IMR-90 (cell line): ENCODE results near the gene CACUL1. TPM values are rescaled to one million over a fixed set of nuclear protein-coding genes. Genes with fewer than 3 reads are reported as not detected.

Source experiments
- ATAC-seq: fragments of 200-7000 bp; cut with Tn5 transposase; 2 replicates; pipeline ENCODE4 v1.9.1; 2020; ENCODE audit warnings: low read depth, mild to moderate bottlenecking, moderate library complexity
- BruUV-seq: library from RNA; stranded (reverse); fragments of 400-500 nt; replicated peaks from 2 replicates; lab custom pipeline; 2021; lab: Mats Ljungman, UMichigan
- CTCF ChIA-PET: fragments of 300-600 bp; formaldehyde crosslinking; extraction: SDS; loops from one replicate; lab custom pipeline; 2021; ENCODE audit warnings: antibody characterized with exemption; lab: Yijun Ruan, JAX
- POLR2A ChIA-PET: fragments of 300-600 bp; sonication (Branson Sonifier 250); formaldehyde crosslinking; loops from one replicate; lab custom pipeline; 2022; ENCODE audit warnings: antibody characterized with exemption; ENCODE audit not compliant: unreplicated experiment; lab: Charles Lee
- DNase-seq: peaks from one replicate; pipeline ENCODE4 v3.0.0; 2013
- H2AFZ ChIP-seq: replicated peaks from 2 replicates; pipeline ENCODE3; 2013; ENCODE audit warnings: low read length, mild to moderate bottlenecking; ENCODE audit not compliant: poor library complexity
- H2AK5ac ChIP-seq: 2 replicates; pipeline ENCODE4 v1.6.1; 2013; ENCODE audit warnings: low read depth, low read length, inconsistent platforms
- H2AK9ac ChIP-seq: replicated peaks from 2 replicates; pipeline ENCODE3; 2013; ENCODE audit warnings: mild to moderate bottlenecking, low read depth, low read length, moderate library complexity; ENCODE audit not compliant: poor library complexity
- H2BK120ac ChIP-seq: 2 replicates; pipeline ENCODE4 v1.6.1; 2013; ENCODE audit warnings: low read depth, low read length, inconsistent platforms
- H2BK15ac ChIP-seq: 3 replicates; pipeline ENCODE4 v1.6.1; 2013; ENCODE audit warnings: low read depth, low read length, inconsistent platforms
- H2BK20ac ChIP-seq: 2 replicates; pipeline ENCODE4 v1.6.1; 2013; ENCODE audit warnings: low read depth, mild to moderate bottlenecking, inconsistent platforms, low read length, moderate library complexity
- H2BK5ac ChIP-seq: 2 replicates; pipeline ENCODE4 v1.6.1; 2013; ENCODE audit warnings: mild to moderate bottlenecking, low read depth, low read length, inconsistent platforms; ENCODE audit not compliant: poor library complexity, severe bottlenecking
- H3K14ac ChIP-seq: replicated peaks from 2 replicates; pipeline ENCODE4 v1.6.1; 2013; ENCODE audit warnings: low read depth, low read length, inconsistent platforms
- H3K18ac ChIP-seq: 2 replicates; pipeline ENCODE4 v1.6.1; 2013; ENCODE audit warnings: low read depth, low read length, control low read depth
- H3K23ac ChIP-seq: 2 replicates; pipeline ENCODE4 v1.6.1; 2013; ENCODE audit warnings: low read depth, low read length, inconsistent platforms
- H3K27ac ChIP-seq: 2 replicates; pipeline ENCODE4 v1.5.1; 2013; ENCODE audit warnings: mild to moderate bottlenecking, control low read depth, low read length; ENCODE audit not compliant: insufficient read depth
- H3K27me3 ChIP-seq: 2 replicates; pipeline ENCODE4 v1.6.1; 2013; ENCODE audit warnings: low read length; ENCODE audit not compliant: control insufficient read depth, insufficient read depth
- H3K36me3 ChIP-seq: 2 replicates; pipeline ENCODE4 v1.6.1; 2013; ENCODE audit warnings: low read length, mixed read lengths; ENCODE audit not compliant: control insufficient read depth, insufficient read depth
- H3K4ac ChIP-seq: 2 replicates; pipeline ENCODE4 v1.6.1; 2013; ENCODE audit warnings: low read depth, low read length, inconsistent platforms
- H3K4me1 ChIP-seq: 2 replicates; pipeline ENCODE4 v1.6.1; 2013; ENCODE audit warnings: low read length, mixed read lengths; ENCODE audit not compliant: control insufficient read depth, insufficient read depth
- H3K4me2 ChIP-seq: 2 replicates; pipeline ENCODE4 v1.6.1; 2013; ENCODE audit warnings: low read depth, mild to moderate bottlenecking, control low read depth, low read length, moderate library complexity
- H3K4me3 ChIP-seq: 2 replicates; pipeline ENCODE4 v1.5.1; 2013; ENCODE audit warnings: low read depth, mild to moderate bottlenecking, control low read depth, low read length, moderate library complexity; ENCODE audit not compliant: insufficient read depth
- H3K56ac ChIP-seq: 2 replicates; pipeline ENCODE4 v1.6.1; 2013; ENCODE audit warnings: low read length, inconsistent platforms; ENCODE audit not compliant: insufficient read depth; ENCODE audit errors: extremely low read depth
- H3K79me1 ChIP-seq, 2 experiments: 2 replicates each; pipeline ENCODE4 v1.6.1; 2013; ENCODE audit warnings: low read length in 2 of 2, inconsistent platforms in 1 of 2, low read depth in 1 of 2
- H3K9ac ChIP-seq: 2 replicates; pipeline ENCODE4 v1.6.1; 2013; ENCODE audit warnings: low read depth, low read length, control low read depth
- H3K9me1 ChIP-seq: 2 replicates; pipeline ENCODE4 v1.6.1; 2013; ENCODE audit warnings: low read length, inconsistent platforms; ENCODE audit not compliant: insufficient read depth
- H3K9me3 ChIP-seq: 2 replicates; pipeline ENCODE4 v1.6.1; 2013; ENCODE audit warnings: low read length; ENCODE audit not compliant: control insufficient read depth, insufficient read depth
- H4K20me1 ChIP-seq: 2 replicates; pipeline ENCODE4 v1.6.1; 2013; ENCODE audit warnings: low read length, inconsistent platforms; ENCODE audit not compliant: insufficient read depth
- H4K5ac ChIP-seq: 2 replicates; pipeline ENCODE4 v1.6.1; 2013; ENCODE audit warnings: mild to moderate bottlenecking, low read depth, low read length, control low read depth
- H4K8ac ChIP-seq, 2 experiments: 2 replicates each; pipeline ENCODE4 v1.6.1; 2013; ENCODE audit warnings: low read depth in 2 of 2, low read length in 2 of 2, control low read depth in 1 of 2, inconsistent platforms in 1 of 2
- H4K91ac ChIP-seq: 2 replicates; pipeline ENCODE4 v1.6.1; 2013; ENCODE audit warnings: low read depth, low read length, inconsistent platforms; ENCODE audit not compliant: insufficient read depth
- CEBPB ChIP-seq: IDR thresholded peaks from 2 replicates; pipeline ENCODE4 v1.6.1; 2012; ENCODE audit warnings: low read depth, low read length, improper control_type of control experiment
- CHD1 ChIP-seq: IDR thresholded peaks from 2 replicates; pipeline ENCODE4 v1.6.1; 2012; ENCODE audit warnings: low read depth, low read length, improper control_type of control experiment
- CTCF ChIP-seq: conservative IDR thresholded peaks from 2 replicates; pipeline ENCODE4 v1.5.1; 2012; ENCODE audit warnings: mild to moderate bottlenecking, low read depth, low read length, improper control_type of control experiment
- MAFK ChIP-seq: IDR thresholded peaks from 2 replicates; pipeline ENCODE4 v1.6.1; 2012; ENCODE audit warnings: low read depth, low read length, improper control_type of control experiment
- MAZ ChIP-seq: IDR thresholded peaks from 2 replicates; pipeline ENCODE4 v1.6.1; 2012; ENCODE audit warnings: low read depth, mild to moderate bottlenecking, low read length, improper control_type of control experiment, moderate library complexity, borderline replicate concordance
- MXI1 ChIP-seq: IDR thresholded peaks from 2 replicates; pipeline ENCODE4 v1.6.1; 2012; ENCODE audit warnings: low read depth, mild to moderate bottlenecking, low read length, moderate library complexity, borderline replicate concordance
- NFE2L2 ChIP-seq: fragments of 150-350 bp; IDR thresholded peaks from 2 replicates; pipeline ENCODE4 v1.6.1; 2016; ENCODE audit warnings: low read depth, mild to moderate bottlenecking, low read length
- RAD21 ChIP-seq: IDR thresholded peaks from 2 replicates; pipeline ENCODE4 v1.6.1; 2012; ENCODE audit warnings: low read length, improper control_type of control experiment
- RFX5 ChIP-seq: IDR thresholded peaks from 2 replicates; pipeline ENCODE4 v1.8.0; 2012; ENCODE audit warnings: low read depth, mild to moderate bottlenecking, low read length, moderate library complexity
- SMC3 ChIP-seq: fragments of 150-350 bp; IDR thresholded peaks from 2 replicates; pipeline ENCODE4 v1.6.1; 2016; ENCODE audit warnings: low read depth, mild to moderate bottlenecking, antibody characterized with exemption, low read length, moderate library complexity
- USF2 ChIP-seq: fragments of 150-350 bp; IDR thresholded peaks from 2 replicates; pipeline ENCODE4 v1.6.1; 2017; ENCODE audit warnings: mild to moderate bottlenecking, antibody characterized with exemption, low read length, low read depth
- WGBS, 2 experiments: methylation state at CpG; one replicate each; pipeline versions ENCODE4 v1.1.5 to v1.1.7; 2013; ENCODE audit warnings: missing lambda C conversion rate in 2 of 2; ENCODE audit not compliant: insufficient read length in 1 of 2; ENCODE audit errors: extremely low coverage in 2 of 2; 5-methylcytosine and 5-hydroxymethylcytosine counted together
- dilution Hi-C: fragments of 300-500 bp; cut with HindIII; formaldehyde crosslinking; loops from one replicate; pipeline ENCODE4 v1.14.3; 2018; ENCODE audit warnings: low sequenced_read_pairs; ENCODE audit not compliant: unreplicated experiment
- in situ Hi-C: fragments of 300-500 bp; cut with MboI; formaldehyde crosslinking; loops from 3 replicates; pipeline ENCODE4 v1.14.3; 2019; ENCODE audit warnings: low sequenced_read_pairs, inconsistent platforms, mixed read lengths
- intact Hi-C: fragments of 100-400 bp; cut with micrococcal nuclease; formaldehyde crosslinking; loops from 2 replicates; pipeline ENCODE4 v1.10.0; 2022
- polyA plus RNA-seq, 3 experiments: library from polyadenylated mRNA; depleted of rRNA; stranded (reverse); fragments of >200 nt; gene quantifications; 2 replicates each; pipeline ENCODE4 v1.2.3, GENCODE V29; 2012; ENCODE audit warnings: low replicate concordance in 1 of 3
- total RNA-seq: library from RNA; depleted of rRNA; stranded (reverse); fragments of >200 nt; gene quantifications from 2 replicates; pipeline ENCODE4 v1.2.3, GENCODE V29; 2012

The CACUL1 gene
- total and polyA plus RNA-seq, 2 of the 4 experiments (the other 2 are of a cell fraction) = 5.3 to 23.5 TPM

- Histone ChIP-seq H3K27me3 (0 out of 2 replicates have a peak, but pooled peaks cover 1% of the 10 kb centered on the region), H2AK9ac (no peak overlapping the region), H3K14ac (no peak overlapping the region), H4K91ac (no peak overlapping the region), H2AFZ (no peak overlapping the region), H3K4me3 (no peak overlapping the region), H3K36me3 (no peaks in the 10 kb centered on the region), H2BK5ac (no peak overlapping the region), H3K4me2 (no peak overlapping the region), H3K4me1 (no peaks in the 10 kb centered on the region), H3K23ac (no peak overlapping the region), H2AK5ac (no peak overlapping the region), H3K79me1 (no peaks in the 10 kb centered on the region), H4K8ac (no peak overlapping the region), H3K56ac (no peak overlapping the region), H3K27ac (no peak overlapping the region), H3K4ac (no peak overlapping the region), H3K9me3 (no peaks in the 10 kb centered on the region), H3K18ac (no peak overlapping the region), H4K20me1 (no peaks in the 10 kb centered on the region), H3K9me1 (no peaks in the 10 kb centered on the region), H2BK120ac (no peak overlapping the region), H4K5ac (no peak overlapping the region), H3K9ac (no peak overlapping the region), H2BK15ac (no peak overlapping the region), H2BK20ac (no peak overlapping the region)
- dilution Hi-C loops (no loop called here), intact Hi-C loops (loop anchor here (2.0 kb wide), 1 partner anchor 32 kb away; no protein-coding TSS in a partner anchor), in situ Hi-C loops (no loop called here)
- TF ChIP-seq CEBPB (no peak), MXI1 (no peak), CHD1 (no peak), MAFK (no peak), RFX5 (no peak), RAD21 (no peak), SMC3 (no peak), USF2 (no peak), MAZ (no peak), CTCF (no peak), NFE2L2 (no peak)
- no peak for DNase-seq
- ChIA-PET POLR2A (no interaction called here), CTCF (no interaction called here)
- no TSS peak for BruUV-seq
- ATAC-seq = no peak
- WGBS, 2 experiments = no CpG with 5 or more reads among the region's 3 CpGs
Observed at GRCh38 chr10:118629211-118629610, 125.6 kb downstream of the CACUL1 start.
